ENCODE measurements around the gene TMEM87A.

- TF ChIP-seq CTCF (conservative IDR thresholded peaks at IDR 0.05; ENCODE audit: low read depth, low read length) (no peak), EZH2phosphoT487 (IDR thresholded peaks at IDR 0.05; ENCODE audit: borderline replicate concordance, low read length) (no peak)
Observed at GRCh38 chr15:42220216-42220615, 53.0 kb downstream of the TMEM87A start.
